ENCODE results near the gene RSAD2. TPM values are rescaled to one million over a fixed set of nuclear protein-coding genes. Genes with fewer than 3 reads are reported as not detected.

The RSAD2 gene
- total and polyA plus RNA-seq, 2 donors (not counting 3 experiments of a cell fraction or from before 2014, with no cell fraction given): 0.03 to 0.18 TPM

DNA sequence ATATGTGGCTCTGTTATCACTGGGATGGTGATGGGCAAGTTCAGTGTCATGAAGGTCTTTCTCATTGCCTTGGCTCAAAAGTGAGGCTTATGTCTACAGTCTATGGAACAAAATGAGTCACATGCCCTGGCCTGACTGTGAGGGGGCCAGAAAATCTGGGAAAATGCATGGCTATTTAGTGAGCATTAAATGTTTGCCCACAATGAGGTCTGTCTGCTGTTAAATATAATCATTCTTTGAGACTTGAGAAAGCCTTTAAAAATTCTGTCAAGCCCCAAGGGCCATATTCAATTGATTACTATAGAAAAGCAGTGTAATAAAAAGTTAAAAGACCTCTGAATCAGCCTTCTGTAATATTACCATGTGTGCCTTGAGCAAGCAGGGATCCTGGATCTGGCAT lies 34.1 kb downstream of the RSAD2 start:
- ChIA-PET CTCF (interaction anchor here (1.0 to 2.6 kb wide), 2 partner anchors 15 to 103 kb away, joined by 3 to 5 read pairs; no protein-coding TSS in a partner anchor), POLR2A (no interaction called here)
- no peaks in the 10 kb centered on the region for H3K36me3 ChIP-seq (ENCODE audit: control insufficient read depth in 2 of 2, extremely low read depth in 1 of 2, insufficient read depth in 2 of 2, low read length in 2 of 2)
- H3K4me2 ChIP-seq (ENCODE audit: insufficient read depth, low read length): no peak overlapping the region
- H3K27me3 ChIP-seq (ENCODE audit: control insufficient read depth in 2 of 2, insufficient read depth in 2 of 2, low read length in 2 of 2): peaks cover 3 to 10% of the 10 kb centered on the region in 2 experiments
- no peak overlapping the region for H3K4me3 ChIP-seq (replicated peaks in 1 of 3; ENCODE audit: insufficient read depth in 1 of 3, low read depth in 1 of 3, low read length in 3 of 3)
- no peak overlapping the region for H2AFZ ChIP-seq (ENCODE audit: low read depth, low read length)
- BruUV-seq (replicated peaks): no TSS peak
- no peak overlapping the region for H3K9ac ChIP-seq (replicated peaks; ENCODE audit: extremely low read depth, insufficient read depth, low read length)
- dilution Hi-C loops (cut with MboI; ENCODE audit: extremely low pct_ligation_motif_present, low sequenced_read_pairs): no loop called here
- H4K20me1 ChIP-seq (replicated peaks; ENCODE audit: control insufficient read depth, extremely low read depth, insufficient read depth, low read length): no peaks in the 10 kb centered on the region
- no peaks in the 10 kb centered on the region for H3K79me2 ChIP-seq (ENCODE audit: control insufficient read depth, insufficient read depth, low read length)
- FAIRE-seq (no peak), DNase-seq (ENCODE audit: low read depth, low spot score) (no peak)
- no peaks in the 10 kb centered on the region for H3K9me3 ChIP-seq (replicated peaks; ENCODE audit: control insufficient read depth, insufficient read depth, low read length)
- H3K4me1 ChIP-seq (ENCODE audit: control insufficient read depth, extremely low read depth, insufficient read depth, low read length): no peaks in the 10 kb centered on the region
- intact Hi-C loops (cut with micrococcal nuclease): no loop called here
- TF ChIP-seq GATA2 (IDR thresholded peaks at IDR 0.05; ENCODE audit: insufficient read depth, insufficient read length, low read depth, low read length) (no peak), EZH2 (IDR thresholded peaks at IDR 0.05; ENCODE audit: borderline replicate concordance, low read depth, low read length, severe bottlenecking) (no peak), POLR2AphosphoS5 (IDR thresholded peaks at IDR 0.05; ENCODE audit: insufficient read depth, low read depth, low read length) (no peak), FOS (IDR thresholded peaks at IDR 0.05; ENCODE audit: borderline replicate concordance, insufficient read depth, low read length) (no peak), POLR2A (IDR thresholded peaks at IDR 0.05; ENCODE audit: low read depth, low read length) (no peak), JUN (IDR thresholded peaks at IDR 0.05; ENCODE audit: borderline replicate concordance, insufficient read depth, insufficient read length, low read depth) (no peak), MYC (IDR thresholded peaks at IDR 0.05; ENCODE audit: low read depth, low read length) (no peak)
- TF ChIP-seq, protein P1, sequence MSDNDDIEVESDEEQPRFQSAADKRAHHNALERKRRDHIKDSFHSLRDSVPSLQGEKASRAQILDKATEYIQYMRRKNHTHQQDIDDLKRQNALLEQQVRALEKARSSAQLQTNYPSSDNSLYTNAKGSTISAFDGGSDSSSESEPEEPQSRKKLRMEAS (IDR thresholded peaks at IDR 0.05; ENCODE audit: insufficient read depth, insufficient read length): no peak
- TF ChIP-seq, protein P2, sequence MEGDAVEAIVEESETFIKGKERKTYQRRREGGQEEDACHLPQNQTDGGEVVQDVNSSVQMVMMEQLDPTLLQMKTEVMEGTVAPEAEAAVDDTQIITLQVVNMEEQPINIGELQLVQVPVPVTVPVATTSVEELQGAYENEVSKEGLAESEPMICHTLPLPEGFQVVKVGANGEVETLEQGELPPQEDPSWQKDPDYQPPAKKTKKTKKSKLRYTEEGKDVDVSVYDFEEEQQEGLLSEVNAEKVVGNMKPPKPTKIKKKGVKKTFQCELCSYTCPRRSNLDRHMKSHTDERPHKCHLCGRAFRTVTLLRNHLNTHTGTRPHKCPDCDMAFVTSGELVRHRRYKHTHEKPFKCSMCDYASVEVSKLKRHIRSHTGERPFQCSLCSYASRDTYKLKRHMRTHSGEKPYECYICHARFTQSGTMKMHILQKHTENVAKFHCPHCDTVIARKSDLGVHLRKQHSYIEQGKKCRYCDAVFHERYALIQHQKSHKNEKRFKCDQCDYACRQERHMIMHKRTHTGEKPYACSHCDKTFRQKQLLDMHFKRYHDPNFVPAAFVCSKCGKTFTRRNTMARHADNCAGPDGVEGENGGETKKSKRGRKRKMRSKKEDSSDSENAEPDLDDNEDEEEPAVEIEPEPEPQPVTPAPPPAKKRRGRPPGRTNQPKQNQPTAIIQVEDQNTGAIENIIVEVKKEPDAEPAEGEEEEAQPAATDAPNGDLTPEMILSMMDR (IDR thresholded peaks at IDR 0.05; ENCODE audit: extremely low read depth in 1 of 2, insufficient read depth in 1 of 2, low read depth in 1 of 2, low read length in 2 of 2): no peak
- no peak overlapping the region for H3K27ac ChIP-seq (ENCODE audit: insufficient read depth, low read depth, low read length)
- H3K9me1 ChIP-seq (replicated peaks; ENCODE audit: control insufficient read depth, extremely low read depth, insufficient read depth, low read length): no peaks in the 10 kb centered on the region
